Skin of body (tissue), 2 donors: ENCODE measurements around the gene TMEM14C. TPM values are rescaled to one million over a fixed set of nuclear protein-coding genes. Genes with fewer than 3 reads are reported as not detected.

Experiments
- DNase-seq: peaks from one replicate; lab custom pipeline; 2025; lab: John Stamatoyannopoulos, UW
- total RNA-seq: library from RNA; depleted of rRNA; stranded (reverse); fragments of >200 nt; gene quantifications from one replicate; pipeline ENCODE4 v1.2.3, GENCODE V29; 2014

Gene TMEM14C
- total RNA-seq = 50.4 TPM

DNA sequence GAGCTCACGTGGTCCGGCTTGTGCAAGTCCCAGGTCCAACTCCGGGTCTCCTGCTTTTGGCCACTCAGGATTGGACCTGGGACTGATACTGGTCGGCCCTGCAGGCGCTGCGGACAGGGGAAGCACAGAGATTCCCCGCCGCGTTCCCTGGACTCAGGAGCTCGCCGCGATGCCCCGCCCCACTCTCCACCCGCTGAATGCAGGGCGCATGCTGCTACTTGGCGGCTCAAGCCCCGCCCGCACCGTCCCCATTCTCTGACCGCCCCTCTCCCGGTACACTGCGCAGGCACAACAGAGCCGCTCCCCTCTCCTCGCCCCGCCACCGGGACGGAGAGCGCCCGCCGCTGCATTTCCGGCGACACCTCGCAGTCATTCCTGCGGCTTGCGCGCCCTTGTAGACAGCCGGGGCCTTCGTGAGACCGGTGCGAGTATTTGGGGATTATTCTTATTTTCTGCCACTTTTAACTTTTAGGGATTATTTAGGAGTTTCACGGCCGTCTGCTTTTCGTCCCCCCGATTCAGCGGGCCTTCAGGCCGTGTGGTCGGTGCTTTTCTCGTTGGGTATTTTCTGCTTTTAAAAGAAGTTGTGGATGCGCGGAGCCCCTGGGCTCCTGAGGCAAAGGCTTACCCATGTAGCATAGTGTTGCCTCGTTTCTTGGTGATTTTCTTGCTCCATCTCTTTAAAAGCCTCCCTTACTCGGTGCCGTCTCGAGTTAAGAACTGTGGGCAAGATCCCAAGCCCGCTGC lies at the start of gene TMEM14C:
Gene TMEM14C (plus strand): TSS at position 251 of the 747 bp plus-strand sequence. CDS start 1,544 bp downstream, outside the sequence.
- peak; percentile 93 for DNase-seq

DNA sequence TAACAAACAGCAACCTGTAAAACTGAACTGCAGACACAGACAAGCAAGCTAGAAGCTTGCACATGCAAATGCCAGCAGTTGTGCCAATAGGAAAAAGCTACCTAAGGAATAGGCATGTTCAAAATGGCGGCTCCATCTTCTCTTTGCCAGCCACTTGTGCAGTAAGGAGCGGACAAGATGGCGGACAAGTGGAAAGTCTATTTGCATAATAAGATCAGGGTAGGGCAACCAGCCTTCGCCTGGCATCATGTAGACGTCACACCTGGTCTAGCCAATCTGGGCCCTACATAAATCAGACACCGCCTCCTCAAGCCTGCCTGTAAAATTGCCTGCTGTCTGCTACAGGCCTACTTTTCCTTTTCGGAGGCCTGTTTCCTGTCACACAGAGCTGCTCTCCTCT lies 46.5 kb upstream of the TMEM14C start:
- DNase-seq = no peak

DNA sequence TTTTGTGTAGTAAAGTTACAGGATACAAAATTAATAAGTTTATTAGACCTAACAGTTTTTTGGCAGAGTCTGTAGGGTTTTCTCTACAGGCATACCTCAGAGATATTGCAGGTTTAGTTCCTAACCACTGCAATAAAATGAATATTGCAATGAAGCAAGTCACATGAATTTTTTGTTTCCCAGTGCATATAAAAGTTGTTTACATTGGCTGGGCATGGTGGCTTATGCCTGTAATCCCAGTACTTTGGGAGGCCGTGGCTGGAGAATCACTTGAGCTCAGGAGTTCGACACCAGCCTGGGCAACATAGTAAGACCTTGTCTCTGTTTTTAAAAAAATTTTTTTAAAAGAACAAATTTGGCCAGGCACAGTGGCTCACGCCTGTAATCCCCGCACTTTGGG lies 44.4 kb upstream of the TMEM14C start:
- DNase-seq = no peak

DNA sequence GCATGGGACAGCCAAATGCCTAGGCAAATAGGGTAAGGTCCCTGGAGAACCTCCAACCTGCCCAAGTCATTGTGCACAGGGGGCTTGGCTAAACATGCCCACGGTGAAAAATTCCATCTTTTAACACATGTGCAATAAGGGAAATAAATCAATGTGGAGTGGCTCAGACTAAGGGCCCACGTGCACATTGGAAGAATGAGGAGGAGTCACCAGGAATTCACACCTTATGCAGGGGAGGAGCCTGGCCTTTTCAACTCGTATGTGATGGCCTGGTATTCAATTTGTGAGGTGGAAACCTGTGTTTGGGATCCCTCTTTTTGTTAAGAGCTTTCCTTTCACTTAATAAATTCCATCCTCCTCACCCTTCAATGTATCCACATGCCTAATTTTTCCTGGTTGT lies 41.1 kb upstream of the TMEM14C start:
- no peak for DNase-seq

DNA sequence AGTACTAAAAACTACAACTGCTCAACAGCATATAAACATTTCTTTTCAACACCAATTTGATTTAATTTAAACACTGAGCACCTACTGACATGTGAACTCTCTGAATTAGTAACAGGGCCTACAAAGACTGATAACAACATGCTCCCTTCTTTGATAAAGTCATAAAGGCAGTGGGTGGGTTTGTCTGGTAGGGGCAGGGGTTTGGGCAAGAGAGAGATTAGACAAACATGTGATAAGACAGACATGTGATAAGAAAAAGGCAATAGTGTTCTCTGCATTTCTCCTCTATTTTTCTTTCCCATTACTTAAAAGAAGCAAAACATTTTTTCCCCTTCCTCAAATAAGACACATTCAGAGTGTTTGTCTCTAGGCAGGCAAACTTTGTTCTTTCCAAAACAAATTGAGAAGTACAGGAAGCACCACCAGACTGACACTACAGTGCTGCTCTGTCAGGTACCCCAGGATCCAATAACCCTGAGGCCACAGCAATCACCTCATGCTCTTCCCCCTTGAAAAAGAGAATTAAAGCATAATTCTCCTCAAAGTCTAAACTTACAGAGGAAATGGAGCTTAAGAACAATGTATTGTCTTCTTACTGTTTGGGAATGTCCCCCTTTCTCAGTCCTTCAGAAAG lies 40.4 kb upstream of the TMEM14C start:
- no peak for DNase-seq

DNA sequence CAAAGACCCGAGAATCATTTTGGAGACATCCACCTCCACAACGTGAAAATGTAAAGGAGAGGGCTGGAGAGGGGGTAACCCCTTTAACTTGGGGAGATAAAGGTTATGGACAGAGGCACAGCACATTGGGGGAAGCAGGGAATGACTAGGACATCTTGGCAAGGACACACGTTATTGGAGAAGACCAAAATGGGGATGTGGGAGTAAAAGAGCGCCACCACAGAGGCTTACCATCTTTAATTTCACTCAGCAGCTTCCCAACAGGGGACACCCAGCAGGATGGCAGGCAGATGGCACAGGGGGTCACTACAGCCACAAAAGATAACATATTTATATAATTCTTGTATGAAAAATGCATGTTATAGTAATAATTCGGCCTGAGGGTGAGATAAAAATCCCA lies 38.3 kb upstream of the TMEM14C start:
- no peak for DNase-seq

DNA sequence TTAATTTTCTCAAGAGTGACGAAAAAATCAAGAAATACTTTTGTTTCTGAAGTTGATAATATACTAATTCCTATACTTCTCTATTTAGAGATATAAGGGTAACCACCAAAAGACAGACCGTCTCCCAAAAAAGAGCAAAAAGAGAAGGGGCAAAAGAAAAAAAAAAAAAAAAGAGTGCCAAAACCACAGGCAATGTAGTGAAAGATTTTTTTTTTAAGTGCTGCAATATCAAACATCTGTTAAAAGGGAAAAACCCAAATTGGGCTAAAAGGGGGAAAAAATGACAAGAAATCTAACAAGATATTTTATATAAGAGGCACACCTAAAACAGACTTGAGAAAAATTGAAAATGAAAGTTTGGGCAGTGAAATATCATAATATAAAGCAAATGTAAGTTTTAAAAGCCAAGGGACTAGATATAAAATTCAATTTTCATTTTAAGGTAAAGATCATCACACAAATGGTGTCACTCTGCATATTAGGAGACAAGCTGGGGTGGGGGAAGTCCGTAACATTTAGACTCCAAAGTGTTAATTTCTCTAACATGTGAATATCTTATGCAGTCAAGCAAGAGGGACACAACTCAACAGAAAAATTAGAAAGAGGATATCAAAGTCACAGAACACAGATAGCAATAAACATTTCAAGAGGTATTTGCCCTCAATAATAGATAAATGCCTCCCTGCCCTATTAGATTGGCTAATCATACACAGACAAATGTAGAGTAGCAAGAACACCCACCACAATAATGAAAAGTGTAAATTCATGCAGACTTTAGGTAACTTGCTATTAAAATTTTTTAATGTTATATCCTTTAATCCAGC lies 37.6 kb upstream of the TMEM14C start:
- DNase-seq = no peak

DNA sequence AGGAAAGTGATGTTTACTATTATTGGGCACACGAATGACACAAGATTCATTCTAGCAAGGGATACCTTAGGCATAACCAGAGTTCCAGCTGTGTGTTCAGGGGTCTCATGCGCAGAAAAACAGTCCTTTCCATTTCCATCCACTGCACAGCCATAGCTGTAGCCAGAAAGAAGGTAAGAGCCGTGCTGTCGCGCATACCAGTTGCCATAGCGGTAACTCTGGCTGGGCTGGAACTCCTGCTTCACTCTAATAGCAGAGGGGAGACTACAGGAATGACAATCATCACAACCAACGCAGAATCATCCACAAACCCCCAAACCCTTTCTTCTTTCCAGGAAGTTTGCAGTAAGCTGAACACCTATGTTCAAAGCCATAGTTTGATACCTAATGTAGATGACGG lies 36.0 kb upstream of the TMEM14C start:
- no peak for DNase-seq

DNA sequence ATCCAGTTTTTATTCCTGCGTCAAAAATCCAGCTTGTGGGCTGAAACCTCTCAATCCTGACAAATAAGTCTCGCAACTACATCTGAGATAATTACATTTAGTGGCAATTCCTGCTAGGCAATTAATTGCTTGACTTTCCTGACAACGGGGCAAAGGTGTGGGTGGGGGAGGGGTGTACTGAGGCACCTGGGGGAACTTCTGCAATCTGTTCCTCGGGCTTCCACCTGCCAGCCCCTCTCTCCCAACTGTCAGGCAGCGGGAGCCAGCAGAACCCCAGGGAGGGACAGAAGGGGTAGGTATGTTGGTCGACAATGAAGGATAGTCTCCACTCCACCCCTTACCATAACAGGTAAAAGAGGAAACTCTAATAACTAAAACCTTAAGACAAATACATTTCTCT lies 35.3 kb upstream of the TMEM14C start:
- no peak for DNase-seq

DNA sequence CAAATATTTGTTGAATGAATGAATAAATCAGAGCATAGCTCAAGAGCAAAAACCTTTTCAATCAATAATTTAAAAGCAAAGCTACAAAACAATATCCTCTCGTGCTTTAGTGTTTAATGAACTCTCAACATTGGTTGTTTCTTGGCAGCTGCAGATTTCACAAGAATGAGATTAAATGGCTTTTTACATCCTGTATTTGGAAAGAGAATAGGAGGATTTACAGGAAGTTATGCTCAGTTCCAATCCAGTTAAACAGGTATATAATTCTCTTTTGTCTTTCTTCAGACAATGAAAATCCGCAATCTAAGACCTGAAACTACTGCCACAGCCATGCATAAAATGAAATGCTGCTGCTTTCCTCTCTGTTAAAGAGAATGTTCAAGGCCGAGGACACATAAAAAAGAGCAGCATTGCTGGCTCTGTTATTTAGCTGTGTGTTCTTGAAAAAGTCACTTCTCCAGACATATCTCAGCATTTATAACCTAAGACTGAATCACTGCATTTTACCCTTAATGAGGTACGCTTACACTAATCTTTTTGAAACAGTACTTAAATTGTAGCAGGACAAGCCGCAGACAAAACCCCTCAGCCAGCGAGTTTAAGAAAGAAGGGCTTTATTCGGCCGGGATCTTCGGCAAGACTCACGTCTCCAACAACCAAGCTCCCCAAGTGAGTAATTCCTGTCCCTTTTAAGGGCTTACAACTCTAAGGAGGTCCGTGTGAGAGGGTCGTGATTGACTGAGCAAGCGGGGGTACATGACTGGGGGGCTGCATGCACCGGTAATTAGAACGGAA lies 32.0 kb upstream of the TMEM14C start:
- no peak for DNase-seq

DNA sequence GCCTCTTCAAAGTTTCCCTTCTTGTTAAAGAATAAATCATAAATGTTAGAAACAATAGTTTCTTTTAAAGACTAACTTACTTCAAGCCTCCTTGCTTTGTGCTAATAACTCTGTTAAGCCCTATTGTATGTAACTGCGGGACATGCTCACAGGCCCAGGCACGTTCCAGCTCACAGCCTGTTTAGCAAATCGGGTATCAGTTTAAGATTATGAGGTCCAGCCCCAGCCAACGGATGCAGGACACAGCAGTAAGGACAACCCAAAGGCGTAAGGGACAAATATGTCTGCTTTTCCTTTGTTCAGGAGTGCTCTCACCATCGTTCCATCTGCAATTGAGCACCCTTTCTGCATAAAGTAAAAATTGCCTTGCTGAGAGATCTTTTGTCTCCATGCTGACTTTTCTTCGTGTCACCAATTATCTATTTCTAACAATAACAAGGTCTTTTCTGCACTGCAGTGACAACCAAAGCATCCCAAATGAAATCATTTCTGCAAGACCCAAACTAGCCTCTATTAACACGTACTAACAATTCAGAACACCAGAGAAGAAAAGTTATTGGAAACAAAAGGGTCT lies 29.8 kb upstream of the TMEM14C start:
- DNase-seq = no peak

DNA sequence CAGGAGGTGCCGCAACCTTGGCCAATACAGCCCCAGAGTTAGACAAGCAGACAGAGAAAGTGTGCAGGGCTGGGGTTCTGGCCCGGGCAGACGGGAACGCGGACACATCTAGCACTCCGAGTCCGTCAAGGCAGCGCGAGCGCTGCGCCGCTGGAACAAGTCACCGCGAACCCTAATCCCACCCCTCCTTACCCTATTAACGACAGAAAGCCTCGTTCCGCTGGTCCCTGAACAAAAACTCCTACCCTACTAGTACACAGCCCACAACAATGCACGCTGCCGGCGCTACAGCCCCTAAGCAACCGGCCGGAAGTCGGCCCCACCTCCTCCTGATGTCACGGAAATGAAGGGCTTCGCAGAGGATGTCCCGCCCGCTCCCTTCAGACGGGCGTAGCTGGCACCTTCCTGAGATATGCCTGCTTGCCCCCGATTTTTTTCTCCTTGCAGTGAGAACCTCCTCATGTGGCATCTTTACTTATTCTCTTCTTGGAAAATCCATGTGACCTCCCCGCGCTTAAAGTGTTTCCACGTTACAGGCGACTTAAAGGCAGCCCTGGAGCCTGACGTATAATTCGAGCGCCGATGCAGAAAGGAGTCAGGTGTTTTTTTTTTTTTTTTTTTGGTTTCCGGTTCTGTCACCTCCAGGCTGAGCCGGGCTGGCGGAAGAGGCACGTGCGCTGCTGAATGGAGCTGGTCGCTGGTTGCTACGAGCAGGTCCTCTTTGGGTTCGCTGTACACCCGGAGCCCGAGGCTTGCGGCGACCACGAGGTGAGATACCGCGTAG lies 28.4 kb upstream of the TMEM14C start, which contains the start of the genes C6orf52 and PAK1IP1:
Gene C6orf52 (minus strand): TSS at position 315 of the 784 bp plus-strand sequence. CDS start 7,066 bp downstream, outside the sequence.
Gene PAK1IP1 (plus strand): TSS at position 671 of the 784 bp plus-strand sequence. CDS start 14 bp downstream, at position 685.
- peak; percentile 94 for DNase-seq

DNA sequence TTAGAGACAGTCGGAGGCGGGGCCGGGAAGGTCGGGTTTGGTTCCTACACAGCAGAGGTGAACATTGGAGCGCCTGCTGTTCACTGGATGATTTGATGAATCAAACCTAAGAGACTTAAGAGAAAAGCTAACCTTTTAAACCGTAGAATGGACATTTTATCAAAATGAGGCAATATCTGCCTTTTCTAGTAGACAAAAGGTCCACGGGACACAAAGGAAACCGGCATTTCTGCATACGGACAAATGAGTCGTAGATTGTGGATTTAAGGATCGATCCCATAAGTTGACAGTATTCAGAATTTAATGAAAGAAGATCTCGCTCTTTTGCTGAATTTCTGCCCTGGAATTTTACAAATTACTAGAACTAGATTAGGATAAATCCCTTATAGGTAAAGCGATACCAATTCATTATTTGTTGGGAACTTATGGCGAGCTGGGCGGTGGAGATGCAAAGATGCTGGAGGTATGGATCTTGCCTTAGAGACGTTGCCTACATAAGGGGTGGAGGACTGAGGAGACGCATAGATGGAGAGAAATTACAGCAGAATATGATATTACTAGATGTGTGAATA lies 27.7 kb upstream of the TMEM14C start:
- no peak for DNase-seq

DNA sequence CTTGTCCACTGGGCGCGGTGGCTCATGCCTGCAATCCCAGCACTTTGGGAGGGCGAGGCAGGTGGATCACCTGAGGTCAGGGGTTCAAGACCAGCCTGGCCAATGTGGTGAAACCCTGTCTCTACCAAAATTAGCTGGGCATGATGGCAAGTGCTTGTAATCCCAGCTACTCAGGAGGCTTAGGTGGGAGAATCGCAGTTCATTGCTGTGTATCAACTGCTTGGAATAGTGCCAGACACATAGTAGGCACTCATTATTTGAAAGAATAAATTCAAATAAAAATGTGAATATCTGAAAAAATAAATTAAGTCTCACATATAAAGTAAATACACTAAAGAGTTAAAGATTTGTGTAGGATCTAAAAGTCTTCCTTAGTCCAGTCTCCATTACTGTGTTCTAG lies 26.2 kb upstream of the TMEM14C start:
- no peak for DNase-seq

DNA sequence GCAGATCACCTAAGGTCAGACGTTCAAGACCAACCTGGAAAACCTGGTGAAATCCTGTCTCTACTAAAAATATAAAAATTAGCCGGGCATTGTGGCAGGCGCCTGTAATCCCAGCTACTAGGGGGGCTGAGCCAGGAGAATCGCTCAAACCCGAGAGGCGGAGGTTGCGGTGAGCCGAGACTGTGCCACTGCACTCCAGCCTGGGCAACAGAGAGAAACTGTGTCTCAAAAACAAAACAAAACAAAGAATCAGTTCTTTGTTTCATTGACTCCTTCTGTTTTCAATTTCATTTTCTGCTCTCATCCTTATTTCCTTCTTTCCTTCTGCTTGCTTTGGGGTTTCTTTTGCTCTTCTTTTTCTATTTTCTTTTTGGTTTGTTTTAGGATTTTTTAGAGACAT lies 8.9 kb upstream of the TMEM14C start:
- no peak for DNase-seq

DNA sequence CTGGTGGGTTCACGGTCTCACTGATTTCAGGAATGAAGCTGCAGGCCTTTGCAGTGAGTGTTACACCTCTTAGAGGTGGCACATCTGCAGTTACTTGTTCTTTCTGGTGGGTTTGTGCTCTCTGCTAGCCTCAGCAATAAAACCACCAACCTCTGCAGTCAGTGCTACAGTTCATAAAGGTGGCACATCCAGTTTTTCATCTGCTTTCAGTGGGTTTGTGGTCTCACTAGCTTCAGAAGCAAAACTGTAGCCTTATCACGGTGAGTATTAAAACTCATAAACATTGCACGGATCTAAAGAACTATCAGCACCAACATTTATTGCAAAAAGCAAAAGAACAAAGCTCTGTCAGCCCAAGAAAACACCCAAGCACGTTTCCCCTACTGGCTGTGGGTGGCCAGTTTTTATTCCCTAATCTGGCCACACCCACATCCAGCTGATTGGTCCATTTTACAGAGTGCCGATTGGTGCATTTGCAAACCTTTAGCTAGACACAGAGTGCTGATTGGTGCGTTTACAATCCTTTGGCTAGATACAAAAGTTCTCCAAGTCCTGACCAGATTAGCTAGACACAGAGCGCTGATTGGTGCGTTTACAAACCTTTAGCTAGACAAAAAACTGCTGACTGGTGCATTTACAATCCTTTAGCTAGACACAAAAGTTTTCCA lies 3.4 kb upstream of the TMEM14C start:
- peak; percentile 44 for DNase-seq

DNA sequence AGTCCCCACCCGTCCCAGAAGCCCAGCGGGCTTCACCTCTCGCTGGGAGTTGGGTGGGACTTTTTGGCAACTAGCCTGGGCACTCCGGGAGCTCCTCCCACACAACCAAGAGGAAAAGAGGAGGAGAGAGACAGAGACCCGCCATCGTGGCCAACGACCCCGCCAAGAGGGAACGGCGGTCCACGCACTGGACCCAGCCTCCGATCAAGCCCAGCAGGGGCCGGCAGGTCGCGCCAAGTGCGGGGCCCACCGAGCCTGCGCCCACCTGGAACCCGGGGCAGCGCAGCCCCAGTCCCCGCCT lies 3.0 kb upstream of the TMEM14C start:
- no peak for DNase-seq

DNA sequence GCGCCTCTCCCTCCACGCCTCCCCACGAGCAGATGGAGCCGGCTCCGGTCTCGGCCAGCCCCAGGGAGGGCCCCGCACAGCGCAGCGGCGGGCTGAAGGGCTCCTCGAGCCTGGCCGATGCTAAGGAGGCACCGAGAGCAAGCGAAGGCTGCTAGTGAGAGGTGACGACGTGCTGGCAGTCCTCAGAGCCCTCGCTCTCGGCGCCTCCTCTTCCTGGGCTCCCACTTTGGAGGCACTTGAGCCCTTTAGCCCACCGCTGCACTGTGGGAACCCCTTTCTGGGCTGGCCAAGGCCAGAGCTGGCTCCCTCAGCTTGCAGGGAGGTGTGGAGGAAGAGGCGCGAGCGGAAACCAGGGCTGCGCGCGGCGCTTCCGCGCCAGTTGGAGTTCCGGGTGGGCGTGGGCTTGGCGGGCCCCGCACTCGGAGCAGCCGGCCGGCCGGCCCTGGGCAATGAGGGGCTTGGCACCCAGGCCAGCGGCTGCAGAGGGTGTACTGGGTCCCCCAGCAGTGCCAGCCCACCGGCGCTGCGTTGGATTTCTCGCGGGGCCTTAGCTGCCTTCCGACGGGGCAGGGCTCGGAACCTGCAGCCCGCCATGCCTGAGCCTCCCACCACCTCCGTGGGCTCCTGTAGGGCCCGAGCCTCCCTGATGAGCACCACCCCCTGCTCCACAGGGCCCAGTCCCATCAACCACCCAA lies 2.5 kb upstream of the TMEM14C start:
- peak; percentile 32 for DNase-seq
